Iris pigment epithelial cell (primary cell): ENCODE measurements around the gene KRTAP4-2.
A peak's percentile ranks its signal among the peaks of the same experiment; 100 is the strongest.
"Not testable (repeated sequence)": the region's sequence is repeated elsewhere in the genome, so short reads cannot be mapped to it uniquely, and the experiment has no call there.

Source experiments
- DNase-seq: peaks from one replicate; pipeline ENCODE4 v3.0.0-alpha.2; 2011; ENCODE audit warnings: low read depth

The KRTAP4-2 gene

GRCh38 chr17:41160648-41161047 lies 17.4 kb downstream of the KRTAP4-2 start, which contains the start of gene KRTAP4-4:
TSS of gene KRTAP4-4 (minus strand) at chr17:41160748. CDS start at chr17:41160691, 57 bp downstream.
- DNase-seq = no peak

GRCh38 chr17:41160190-41160589 lies 17.8 kb downstream of the KRTAP4-2 start:
- DNase-seq = not testable (repeated sequence)

GRCh38 chr17:41153856-41154255 lies 24.2 kb downstream of the KRTAP4-2 start:
- DNase-seq = no peak

GRCh38 chr17:41151525-41151924 lies 26.5 kb downstream of the KRTAP4-2 start:
- no peak for DNase-seq

- DNase-seq = no peak
Observed at GRCh38 chr17:41150026-41150425, 28.0 kb downstream of the KRTAP4-2 start.

GRCh38 chr17:41149652-41149985 lies 28.4 kb downstream of the KRTAP4-2 start, which contains the start of gene KRTAP4-5:
TSS of gene KRTAP4-5 (minus strand) at chr17:41149825. CDS start at chr17:41149767, 58 bp downstream.
- no peak for DNase-seq

GRCh38 chr17:41148971-41149651 lies 28.9 kb downstream of the KRTAP4-2 start:
- not testable (repeated sequence) for DNase-seq

GRCh38 chr17:41147531-41148204 lies 30.4 kb downstream of the KRTAP4-2 start:
- DNase-seq = no peak

GRCh38 chr17:41145261-41145660 lies 32.8 kb downstream of the KRTAP4-2 start:
- DNase-seq = no peak

GRCh38 chr17:41144846-41145245 lies 33.2 kb downstream of the KRTAP4-2 start:
- DNase-seq = no peak

- DNase-seq = no peak
Observed at GRCh38 chr17:41141361-41141760, 36.7 kb downstream of the KRTAP4-2 start.

- DNase-seq = peak; percentile 93
Observed at GRCh38 chr17:41140360-41141131, 37.5 kb downstream of the KRTAP4-2 start, which contains the start of gene KRTAP4-6. TSS of gene KRTAP4-6 (minus strand) at chr17:41140544. CDS start at chr17:41140487, 57 bp downstream.

- not testable (repeated sequence) for DNase-seq
Observed at GRCh38 chr17:41139865-41140264, 38.2 kb downstream of the KRTAP4-2 start.

GRCh38 chr17:41133880-41134735 lies 43.9 kb downstream of the KRTAP4-2 start:
- peak; percentile 53 for DNase-seq

- peak; percentile 55 for DNase-seq
Observed at GRCh38 chr17:41131979-41132378, 46.0 kb downstream of the KRTAP4-2 start.
